Stomach (tissue), 9 donors: ENCODE results near the gene TCOF1. TPM values are rescaled to one million over a fixed set of nuclear protein-coding genes. Genes with fewer than 3 reads are reported as not detected.

Source experiments
- DNase-seq, 2 donors: peaks; one replicate each; pipeline versions ENCODE4 v3.0.0 to v3.0.0-alpha.2; 2013 to 2019
- H3K27ac ChIP-seq, 5 donors: fragments of 200-600 bp in 4 of 5; sonication (generic) in 4 of 5; one replicate each; pipeline ENCODE4 v1.5.1; 2013 to 2019; ENCODE audit warnings: mild to moderate bottlenecking in 1 of 5, moderate library complexity in 1 of 5
- H3K27me3 ChIP-seq, 3 donors: fragments of 200-600 bp; sonication (generic); one replicate each; pipeline ENCODE4 v1.5.1; 2017 to 2019; ENCODE audit warnings: mixed run types in 1 of 3
- H3K36me3 ChIP-seq, 4 donors: fragments of 200-600 bp; sonication (generic); 1 replicate in 3 of 4; 2 replicates in 1 of 4; pipeline ENCODE4 v1.5.1; 2016 to 2019
- H3K4me1 ChIP-seq, 4 donors: fragments of 200-600 bp; sonication (generic); one replicate each; pipeline ENCODE4 v1.5.1; 2016 to 2019
- H3K4me3 ChIP-seq, 4 donors: fragments of 200-600 bp; sonication (generic) in 3 of 4; one replicate each; pipeline ENCODE4 v1.5.1; 2016 to 2019; ENCODE audit warnings: mild to moderate bottlenecking in 1 of 4
- H3K9me3 ChIP-seq, 4 donors: fragments of 200-600 bp; sonication (generic); one replicate each; pipeline ENCODE4 v1.5.1; 2016 to 2019
- EP300 ChIP-seq: sonication (generic); formaldehyde crosslinking; IDR thresholded peaks from one replicate; pipeline ENCODE4 v1.6.1; 2017; ENCODE audit warnings: antibody characterized with exemption
- POLR2A ChIP-seq, 4 donors: fragments of 450-650 bp; IDR thresholded peaks; one replicate each; pipeline ENCODE4 v1.6.1; 2016; ENCODE audit warnings: antibody characterized with exemption in 4 of 4, control low read depth in 2 of 4, mild to moderate bottlenecking in 1 of 4, moderate library complexity in 1 of 4
- POLR2AphosphoS5 ChIP-seq, 3 donors: sonication (generic); formaldehyde crosslinking; IDR thresholded peaks; one replicate each; pipeline ENCODE4 v1.6.1; 2016; ENCODE audit warnings: antibody characterized with exemption in 3 of 3
- WGBS, 5 donors: extraction: QIAGEN DNeasy Blood & Tissue Kit in 3 of 5; methylation state at CpG; one replicate each; pipeline versions ENCODE4 v1.1.5 to v1.1.7; 2013 to 2018; 5-methylcytosine and 5-hydroxymethylcytosine counted together
- intact Hi-C: fragments of 100-400 bp; cut with DNase I; formaldehyde crosslinking; loops from one replicate; pipeline ENCODE4 v1.15.1; 2023; ENCODE audit warnings: low total_unique reads
- polyA plus RNA-seq, 3 donors: library from polyadenylated mRNA; stranded (reverse); fragments of 200-250 nt; gene quantifications; one replicate each; pipeline ENCODE4 v1.2.3, GENCODE V29; 2013
- total RNA-seq, 5 donors: library from RNA; depleted of rRNA; stranded (reverse); fragments of >200 nt; gene quantifications; one replicate each; pipeline versions ENCODE4 v1.1.0 to v1.2.3, GENCODE V29; 2014 to 2016
- TF ChIP-seq, protein P1 (sequence below), 7 experiments: fragments of 450-650 bp in 4 of 7; fragments of 200-600 bp in 3 of 7; sonication (generic) in 3 of 7; IDR thresholded peaks; one replicate each; pipeline ENCODE4 v1.5.1; 2016 to 2019; ENCODE audit warnings: antibody characterized with exemption in 7 of 7, control low read depth in 2 of 7, mild to moderate bottlenecking in 1 of 7
- donor health status: healthy with polysubstance abuse.
- donor health status: Bipolar disorder and iron deficiency.
- donor health status: healthy.

The TCOF1 gene
- total and polyA plus RNA-seq, 8 donors, result 11.7 to 74.1 (median 27.0) TPM

- Histone ChIP-seq H3K27ac (no peak overlapping the region), H3K9me3 (no peaks in the 10 kb centered on the region), H3K4me3 (no peak overlapping the region), H3K36me3 (no peaks in the 10 kb centered on the region), H3K4me1 (peaks cover 2 to 21% (median 13%) of the 10 kb centered on the region in 4 donors), H3K27me3 (no peaks in the 10 kb centered on the region)
- intact Hi-C loops, result no loop called here
- 82 to 94% (median 85%) methylated on average over 3 of the region's 3 CpGs for WGBS, 5 donors
- TF ChIP-seq POLR2AphosphoS5 (IDR thresholded peaks at IDR 0.05) (no peak), EP300 (no peak), POLR2A (IDR thresholded peaks at IDR 0.05) (no peak)
- TF ChIP-seq, protein P1, sequence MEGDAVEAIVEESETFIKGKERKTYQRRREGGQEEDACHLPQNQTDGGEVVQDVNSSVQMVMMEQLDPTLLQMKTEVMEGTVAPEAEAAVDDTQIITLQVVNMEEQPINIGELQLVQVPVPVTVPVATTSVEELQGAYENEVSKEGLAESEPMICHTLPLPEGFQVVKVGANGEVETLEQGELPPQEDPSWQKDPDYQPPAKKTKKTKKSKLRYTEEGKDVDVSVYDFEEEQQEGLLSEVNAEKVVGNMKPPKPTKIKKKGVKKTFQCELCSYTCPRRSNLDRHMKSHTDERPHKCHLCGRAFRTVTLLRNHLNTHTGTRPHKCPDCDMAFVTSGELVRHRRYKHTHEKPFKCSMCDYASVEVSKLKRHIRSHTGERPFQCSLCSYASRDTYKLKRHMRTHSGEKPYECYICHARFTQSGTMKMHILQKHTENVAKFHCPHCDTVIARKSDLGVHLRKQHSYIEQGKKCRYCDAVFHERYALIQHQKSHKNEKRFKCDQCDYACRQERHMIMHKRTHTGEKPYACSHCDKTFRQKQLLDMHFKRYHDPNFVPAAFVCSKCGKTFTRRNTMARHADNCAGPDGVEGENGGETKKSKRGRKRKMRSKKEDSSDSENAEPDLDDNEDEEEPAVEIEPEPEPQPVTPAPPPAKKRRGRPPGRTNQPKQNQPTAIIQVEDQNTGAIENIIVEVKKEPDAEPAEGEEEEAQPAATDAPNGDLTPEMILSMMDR (IDR thresholded peaks at IDR 0.05), result no peak
- DNase-seq, result no peak
Measured at GRCh38 chr5:150353032-150353675, 4.3 kb upstream of the TCOF1 start.

DNA sequence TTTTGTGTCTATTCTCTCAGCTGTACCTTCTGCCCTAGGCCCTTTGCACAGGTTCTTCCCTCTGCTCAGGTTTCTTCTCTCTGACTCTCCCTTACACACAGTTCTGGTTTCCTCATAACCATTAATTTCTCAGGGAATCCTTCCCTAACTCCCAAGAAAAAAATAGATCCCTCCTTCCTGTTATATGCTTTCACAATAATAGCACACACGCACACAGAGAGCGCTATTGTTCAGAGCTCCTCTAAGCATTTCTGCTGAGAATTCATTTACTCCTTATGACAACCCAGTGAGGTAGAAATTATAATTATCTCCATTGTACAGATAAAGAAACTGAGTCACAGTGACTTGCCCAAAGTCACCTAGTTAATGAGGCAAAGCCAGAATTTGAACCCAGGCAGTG is 1.7 kb upstream of the TCOF1 start:
- Histone ChIP-seq H3K4me3 (no peak overlapping the region), H3K36me3 (peaks cover 0 to 10% (median 7%) of the 10 kb centered on the region in 4 donors), H3K27me3 (no peaks in the 10 kb centered on the region), H3K27ac (no peak overlapping the region), H3K9me3 (no peaks in the 10 kb centered on the region), H3K4me1 (peaks cover 15 to 39% (median 26%) of the 10 kb centered on the region in 4 donors)
- intact Hi-C loops, result no loop called here
- 94 to 98% (median 96%) methylated on average over 2 of the region's 2 CpGs for WGBS, 5 donors
- TF ChIP-seq EP300 (no peak), POLR2A (IDR thresholded peaks at IDR 0.05) (no peak), POLR2AphosphoS5 (IDR thresholded peaks at IDR 0.05) (no peak)
- TF ChIP-seq, protein P1 (IDR thresholded peaks at IDR 0.05), result no peak
- no peak for DNase-seq

GRCh38 chr5:150356575-150357294 is 762 bp upstream of the TCOF1 start:
- H3K4me3 ChIP-seq, result peak overlapping the region; percentile 87 to 95 (median 91)
- 54 to 60% (median 57%) methylated on average over 10 of the region's 10 CpGs for WGBS, 5 donors
- peak overlapping the region in 4 of 5 donors; percentile 45 to 84 (median 80) for H3K27ac ChIP-seq
- H3K36me3 ChIP-seq, result peaks cover 5 to 19% (median 17%) of the 10 kb centered on the region in 4 donors
- no peaks in the 10 kb centered on the region for H3K9me3 ChIP-seq
- peak in 1 of 2 donors; percentile 19 for DNase-seq
- H3K27me3 ChIP-seq, result no peaks in the 10 kb centered on the region
- H3K4me1 ChIP-seq, result peaks cover 15 to 35% (median 23%) of the 10 kb centered on the region in 4 donors
- TF ChIP-seq POLR2A (IDR thresholded peaks at IDR 0.05) (no peak), POLR2AphosphoS5 (IDR thresholded peaks at IDR 0.05) (no peak), EP300 (no peak)
- TF ChIP-seq, protein P1 (IDR thresholded peaks at IDR 0.05), result no peak
- intact Hi-C loops, result no loop called here

- DNase-seq, result no peak
- peaks cover 15 to 35% (median 23%) of the 10 kb centered on the region in 4 donors for H3K4me1 ChIP-seq
- peaks cover 21 to 36% (median 34%) of the 10 kb centered on the region in 4 donors for H3K36me3 ChIP-seq
- H3K4me3 ChIP-seq, result peak overlapping the region; percentile 87 to 95 (median 91)
- no peak for TF ChIP-seq POLR2A (IDR thresholded peaks at IDR 0.05)
- no peak for TF ChIP-seq EP300
- TF ChIP-seq, protein P1 (IDR thresholded peaks at IDR 0.05), result no peak
- no peak for TF ChIP-seq POLR2AphosphoS5 (IDR thresholded peaks at IDR 0.05)
- H3K27me3 ChIP-seq, result no peaks in the 10 kb centered on the region
- no peaks in the 10 kb centered on the region for H3K9me3 ChIP-seq
- 40 to 50% (median 42%) methylated on average over 22 to 23 of the region's 23 CpGs for WGBS, 5 donors
- intact Hi-C loops, result no loop called here
- peak overlapping the region in 3 of 5 donors; percentile 76 to 84 (median 83) for H3K27ac ChIP-seq
Measured at GRCh38 chr5:150358261-150359095, 981 bp downstream of the TCOF1 start.
